Gastrocnemius medialis (tissue), 4 donors: Measurements from ENCODE around the gene PSMF1. TPM values are rescaled to one million over a fixed set of nuclear protein-coding genes. Genes with fewer than 3 reads are reported as not detected.

ENCODE experiments used
- ATAC-seq, 2 donors: fragments of 150-250 bp; one replicate each; pipeline ENCODE4 v1.9.1; 2016
- DNase-seq, 2 donors: peaks; one replicate each; pipeline ENCODE4 v3.0.0-alpha.2; 2019
- H3K27ac ChIP-seq, 4 donors: fragments of 200-600 bp; sonication (generic); 1 replicate in 1 of 4; 2 replicates in 3 of 4; pipeline ENCODE4 v1.5.1; 2016 to 2018; ENCODE audit warnings: mild to moderate bottlenecking in 2 of 4, moderate library complexity in 1 of 4
- H3K27me3 ChIP-seq, 3 donors: fragments of 200-600 bp; sonication (generic) in 2 of 3; 1 replicate in 1 of 3; 2 replicates in 2 of 3; pipeline versions ENCODE4 v1.5.1 to v1.6.0; 2016 to 2019; ENCODE audit warnings: mild to moderate bottlenecking in 1 of 3, moderate library complexity in 1 of 3
- H3K36me3 ChIP-seq, 2 donors: fragments of 200-600 bp; sonication (generic) in 1 of 2; one replicate each; pipeline ENCODE4 v1.5.1; 2017 to 2018
- H3K4me1 ChIP-seq, 2 donors: fragments of 200-600 bp; sonication (generic) in 1 of 2; one replicate each; pipeline ENCODE4 v1.5.1; 2016 to 2017; ENCODE audit warnings: mild to moderate bottlenecking in 2 of 2
- H3K4me3 ChIP-seq, 4 donors: fragments of 200-600 bp; sonication (generic) in 3 of 4; 1 replicate in 1 of 4; 2 replicates in 3 of 4; pipeline ENCODE4 v1.5.1; 2016 to 2019; ENCODE audit warnings: mild to moderate bottlenecking in 2 of 4
- H3K9me3 ChIP-seq, 3 donors: fragments of 200-600 bp; sonication (generic) in 2 of 3; 1 replicate in 1 of 3; 2 replicates in 2 of 3; pipeline ENCODE4 v1.5.1; 2016 to 2019
- POLR2A ChIP-seq, 2 donors: fragments of 450-650 bp; IDR thresholded peaks; one replicate each; pipeline ENCODE4 v1.6.1; 2017; ENCODE audit warnings: antibody characterized with exemption in 2 of 2, mild to moderate bottlenecking in 2 of 2, moderate library complexity in 2 of 2
- in situ Hi-C, 4 donors: fragments of 200-750 bp; cut with MboI; loops; one replicate each; pipeline versions ENCODE4 v1.15.0 to v1.8.0; 2017; ENCODE audit warnings: low sequenced_read_pairs in 4 of 4
- intact Hi-C: fragments of 100-400 bp; cut with DNase I; formaldehyde crosslinking; loops from one replicate; pipeline ENCODE4 v1.15.1; 2023; ENCODE audit warnings: low total_unique reads
- total RNA-seq, 4 donors: library from RNA; depleted of rRNA; stranded (reverse); fragments of >200 nt; gene quantifications; one replicate each; pipeline versions ENCODE4 v1.1.0 to v1.2.3, GENCODE V29; 2016
- TF ChIP-seq, protein P1 (sequence below), 5 experiments: fragments of 450-650 bp in 3 of 5; fragments of 200-600 bp in 2 of 5; sonication (generic) in 2 of 5; IDR thresholded peaks in 4 of 5; conservative IDR thresholded peaks in 1 of 5; 1 replicate in 4 of 5; 2 replicates in 1 of 5; pipeline ENCODE4 v1.5.1; 2016 to 2019; ENCODE audit warnings: antibody characterized with exemption in 5 of 5, mild to moderate bottlenecking in 3 of 5, moderate library complexity in 3 of 5

PSMF1 gene
- total RNA-seq, 4 donors from 2014 or later, result 174 to 433 (median 247) TPM

GRCh38 chr20:1199964-1200363 lies 81.6 kb downstream of the PSMF1 start:
- intact Hi-C loops, result no loop called here
- no peaks in the 10 kb centered on the region for H3K9me3 ChIP-seq
- peak overlapping the region in 2 of 4 donors; percentile 46 to 51 for H3K27ac ChIP-seq

GRCh38 chr20:1202762-1203504 lies 84.5 kb downstream of the PSMF1 start, which contains the start of gene C20orf202:
Gene C20orf202 (plus strand): TSS chr20:1203454. CDS start chr20:1203586, 132 bp downstream.
- peak within 1 kb of the TSS in 3 of 4 donors; percentile 13 to 45 (median 34) for H3K27ac ChIP-seq
- no peak for TF ChIP-seq POLR2A (IDR thresholded peaks at IDR 0.05)
- TF ChIP-seq, protein P1, sequence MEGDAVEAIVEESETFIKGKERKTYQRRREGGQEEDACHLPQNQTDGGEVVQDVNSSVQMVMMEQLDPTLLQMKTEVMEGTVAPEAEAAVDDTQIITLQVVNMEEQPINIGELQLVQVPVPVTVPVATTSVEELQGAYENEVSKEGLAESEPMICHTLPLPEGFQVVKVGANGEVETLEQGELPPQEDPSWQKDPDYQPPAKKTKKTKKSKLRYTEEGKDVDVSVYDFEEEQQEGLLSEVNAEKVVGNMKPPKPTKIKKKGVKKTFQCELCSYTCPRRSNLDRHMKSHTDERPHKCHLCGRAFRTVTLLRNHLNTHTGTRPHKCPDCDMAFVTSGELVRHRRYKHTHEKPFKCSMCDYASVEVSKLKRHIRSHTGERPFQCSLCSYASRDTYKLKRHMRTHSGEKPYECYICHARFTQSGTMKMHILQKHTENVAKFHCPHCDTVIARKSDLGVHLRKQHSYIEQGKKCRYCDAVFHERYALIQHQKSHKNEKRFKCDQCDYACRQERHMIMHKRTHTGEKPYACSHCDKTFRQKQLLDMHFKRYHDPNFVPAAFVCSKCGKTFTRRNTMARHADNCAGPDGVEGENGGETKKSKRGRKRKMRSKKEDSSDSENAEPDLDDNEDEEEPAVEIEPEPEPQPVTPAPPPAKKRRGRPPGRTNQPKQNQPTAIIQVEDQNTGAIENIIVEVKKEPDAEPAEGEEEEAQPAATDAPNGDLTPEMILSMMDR (IDR thresholded peaks at IDR 0.05 in 4 of 5, conservative IDR thresholded peaks at IDR 0.05 in 1 of 5), result no peak
- no peaks in the 10 kb centered on the region for H3K27me3 ChIP-seq
- no peaks in the 10 kb centered on the region for H3K4me1 ChIP-seq
- no peak for DNase-seq
- no peak within 1 kb of the TSS for H3K4me3 ChIP-seq
- ATAC-seq, result no peak
- in situ Hi-C loops (loop anchor here (10.0 to 25.0 kb wide), 3 partner anchors 241 to 391 kb away; no protein-coding TSS in a partner anchor), intact Hi-C loops (no loop called here)
- no peaks in the 10 kb centered on the region for H3K36me3 ChIP-seq
- H3K9me3 ChIP-seq, result no peaks in the 10 kb centered on the region

More at GRCh38 chr20:1199964-1200363, 81.6 kb downstream of the PSMF1 start:
- in situ Hi-C loops, result loop anchor here (10.0 to 25.0 kb wide), 3 partner anchors 238 to 388 kb away; no protein-coding TSS in a partner anchor
- H3K4me1 ChIP-seq, result no peaks in the 10 kb centered on the region
- H3K4me3 ChIP-seq, result no peak overlapping the region
- no peaks in the 10 kb centered on the region for H3K27me3 ChIP-seq
- ATAC-seq (no peak), DNase-seq (no peak)
- TF ChIP-seq POLR2A (IDR thresholded peaks at IDR 0.05), result no peak
- TF ChIP-seq, protein P1 (IDR thresholded peaks at IDR 0.05 in 4 of 5, conservative IDR thresholded peaks at IDR 0.05 in 1 of 5), result no peak
- H3K36me3 ChIP-seq, result no peaks in the 10 kb centered on the region

DNA sequence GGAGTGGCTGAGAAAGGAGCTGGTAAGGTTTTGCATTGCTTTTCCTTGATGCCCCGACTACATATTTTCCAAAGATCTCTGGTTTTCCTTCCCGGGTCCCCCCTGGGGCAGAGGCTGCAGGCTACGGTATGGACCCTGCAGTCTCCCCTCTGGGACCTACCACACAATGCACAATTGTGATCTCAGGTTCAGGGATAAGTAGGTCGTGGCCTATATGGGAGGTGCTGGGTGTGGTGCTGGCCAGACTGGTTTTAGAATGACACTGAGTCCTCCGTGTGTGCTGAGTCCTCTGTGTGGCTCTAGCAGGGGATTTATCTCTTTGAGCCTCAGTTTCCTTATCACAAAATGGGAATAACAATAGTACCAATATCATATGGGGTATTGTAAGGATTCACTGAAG lies 85.2 kb downstream of the PSMF1 start:
- Histone ChIP-seq H3K4me1 (no peaks in the 10 kb centered on the region), H3K36me3 (no peaks in the 10 kb centered on the region), H3K4me3 (no peak overlapping the region), H3K27ac (peak overlapping the region in 3 of 4 donors; percentile 13 to 45 (median 34)), H3K27me3 (no peaks in the 10 kb centered on the region), H3K9me3 (no peaks in the 10 kb centered on the region)
- DNase-seq (no peak), ATAC-seq (no peak)
- intact Hi-C loops, result no loop called here
- in situ Hi-C loops, result loop anchor here (10.0 to 25.0 kb wide), 3 partner anchors 241 to 391 kb away; no protein-coding TSS in a partner anchor
- TF ChIP-seq POLR2A (IDR thresholded peaks at IDR 0.05), result no peak
- TF ChIP-seq, protein P1 (IDR thresholded peaks at IDR 0.05 in 4 of 5, conservative IDR thresholded peaks at IDR 0.05 in 1 of 5), result no peak

- TF ChIP-seq, protein P1 (IDR thresholded peaks at IDR 0.05 in 4 of 5, conservative IDR thresholded peaks at IDR 0.05 in 1 of 5), result no peak
- TF ChIP-seq POLR2A (IDR thresholded peaks at IDR 0.05), result no peak
- intact Hi-C loops (no loop called here), in situ Hi-C loops (loop anchor here (10.0 to 25.0 kb wide), 3 partner anchors 242 to 392 kb away; no protein-coding TSS in a partner anchor)
- DNase-seq (no peak), ATAC-seq (no peak)
- Histone ChIP-seq H3K4me3 (no peak overlapping the region), H3K4me1 (no peaks in the 10 kb centered on the region), H3K9me3 (no peaks in the 10 kb centered on the region), H3K36me3 (no peaks in the 10 kb centered on the region), H3K27me3 (no peaks in the 10 kb centered on the region), H3K27ac (peak overlapping the region in 3 of 4 donors; percentile 13 to 45 (median 13))
Observed at GRCh38 chr20:1204113-1204512, 85.7 kb downstream of the PSMF1 start.
